Measurements from ENCODE around the gene ENTPD2. TPM values are rescaled to one million over a fixed set of nuclear protein-coding genes. Genes with fewer than 3 reads are reported as not detected.
A peak's percentile ranks its signal among the peaks of the same experiment; 100 is the strongest.

ENTPD2 gene
- total RNA-seq, 1 experiment from 2014 or later, result 9.0 TPM

- intact Hi-C loops (cut with micrococcal nuclease; ENCODE audit: unreplicated experiment), result no loop called here
- Histone ChIP-seq H4K20me1 (ENCODE audit: insufficient read depth) (no peaks in the 10 kb centered on the region), H3K79me2 (ENCODE audit: low read depth) (peaks cover 4% of the 10 kb centered on the region; the same call in 1 of the 2 replicates), H3F3A (ENCODE audit: insufficient read depth, low read depth) (peaks cover 28% of the 10 kb centered on the region), H3K4me3 (no peak overlapping the region), H3K27ac (no peak overlapping the region), H3K4me1 (replicated peaks; ENCODE audit: insufficient read depth) (peaks cover 29% of the 10 kb centered on the region), H3K9me3 (ENCODE audit: insufficient read depth, low read depth) (no peaks in the 10 kb centered on the region), H3K27me3 (ENCODE audit: insufficient read depth, low read depth) (no peaks in the 10 kb centered on the region), H3K36me3 (ENCODE audit: low read depth) (no peaks in the 10 kb centered on the region), H3K4me2 (no peak overlapping the region), H3K9me2 (ENCODE audit: insufficient read depth) (no peaks in the 10 kb centered on the region), H2AFZ (no peak overlapping the region)
- BruUV-seq (replicated peaks), result no TSS peak
- ChIA-PET CTCF (interaction anchor here (1.1 kb wide), 1 partner anchor 15 kb away, joined by 4 read pairs; no protein-coding TSS in a partner anchor), POLR2A (ENCODE audit: unreplicated experiment) (no interaction called here)
- TF ChIP-seq, protein P1, sequence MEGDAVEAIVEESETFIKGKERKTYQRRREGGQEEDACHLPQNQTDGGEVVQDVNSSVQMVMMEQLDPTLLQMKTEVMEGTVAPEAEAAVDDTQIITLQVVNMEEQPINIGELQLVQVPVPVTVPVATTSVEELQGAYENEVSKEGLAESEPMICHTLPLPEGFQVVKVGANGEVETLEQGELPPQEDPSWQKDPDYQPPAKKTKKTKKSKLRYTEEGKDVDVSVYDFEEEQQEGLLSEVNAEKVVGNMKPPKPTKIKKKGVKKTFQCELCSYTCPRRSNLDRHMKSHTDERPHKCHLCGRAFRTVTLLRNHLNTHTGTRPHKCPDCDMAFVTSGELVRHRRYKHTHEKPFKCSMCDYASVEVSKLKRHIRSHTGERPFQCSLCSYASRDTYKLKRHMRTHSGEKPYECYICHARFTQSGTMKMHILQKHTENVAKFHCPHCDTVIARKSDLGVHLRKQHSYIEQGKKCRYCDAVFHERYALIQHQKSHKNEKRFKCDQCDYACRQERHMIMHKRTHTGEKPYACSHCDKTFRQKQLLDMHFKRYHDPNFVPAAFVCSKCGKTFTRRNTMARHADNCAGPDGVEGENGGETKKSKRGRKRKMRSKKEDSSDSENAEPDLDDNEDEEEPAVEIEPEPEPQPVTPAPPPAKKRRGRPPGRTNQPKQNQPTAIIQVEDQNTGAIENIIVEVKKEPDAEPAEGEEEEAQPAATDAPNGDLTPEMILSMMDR (conservative IDR thresholded peaks at IDR 0.05), result no peak
- TF ChIP-seq EZH2 (IDR thresholded peaks at IDR 0.05; ENCODE audit: low read depth), result no peak
- DNase-seq, result peak in 1 of 2 experiments; percentile 18
Observed at GRCh38 chr9:137082222-137082924, 28.5 kb upstream of the ENTPD2 start.

DNA sequence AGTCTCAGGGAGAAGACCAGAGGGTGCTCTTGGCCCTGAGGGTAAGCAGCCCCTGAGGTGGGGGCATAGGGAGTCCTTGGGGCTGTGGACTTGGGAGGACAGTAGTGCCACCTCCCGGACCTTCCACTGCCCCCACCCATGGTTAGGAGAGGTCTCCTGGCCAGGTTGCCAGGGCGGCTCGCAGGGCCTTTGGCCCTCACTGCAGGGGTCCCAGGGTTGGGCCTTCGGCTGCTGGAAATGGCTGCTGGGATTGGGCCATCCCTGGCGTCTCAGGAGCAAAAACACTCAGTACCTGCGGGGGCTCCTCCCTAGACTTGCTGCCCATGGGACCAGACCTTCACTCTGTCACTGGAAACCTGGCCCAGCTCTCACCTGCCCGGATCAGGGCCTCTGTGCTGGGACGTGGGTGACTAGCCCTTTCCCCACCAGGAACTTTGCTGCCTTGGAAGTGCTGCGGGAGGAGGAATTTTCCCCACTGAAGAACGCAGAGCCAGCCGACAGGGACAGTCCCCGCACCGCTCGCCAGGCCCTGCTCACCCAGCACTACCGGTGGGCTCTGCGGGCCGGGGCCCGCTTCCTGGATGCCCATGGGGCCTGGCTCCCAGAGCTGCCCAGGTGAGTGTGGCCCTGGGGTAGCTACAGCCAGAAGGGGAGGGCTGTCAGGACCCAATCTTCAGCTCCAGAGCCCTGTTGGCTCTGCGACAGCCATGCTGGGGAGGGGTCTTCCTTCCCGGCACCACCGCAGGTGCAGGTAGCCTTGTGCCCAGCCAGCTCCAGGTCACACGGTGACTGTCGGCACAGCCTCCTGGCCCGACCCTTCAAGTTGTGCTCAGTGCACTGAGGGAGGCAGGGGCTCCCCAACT, 26.6 kb upstream of the ENTPD2 start:
- ChIA-PET CTCF (no interaction called here), POLR2A (ENCODE audit: unreplicated experiment) (no interaction called here)
- Histone ChIP-seq H2AFZ (no peak overlapping the region), H3K4me1 (replicated peaks; ENCODE audit: insufficient read depth) (peaks cover 26% of the 10 kb centered on the region), H3K27me3 (ENCODE audit: insufficient read depth, low read depth) (no peaks in the 10 kb centered on the region), H4K20me1 (ENCODE audit: insufficient read depth) (no peaks in the 10 kb centered on the region), H3K79me2 (ENCODE audit: low read depth) (peaks cover 2% of the 10 kb centered on the region; the same call in 1 of the 2 replicates), H3K4me2 (no peak overlapping the region), H3F3A (ENCODE audit: insufficient read depth, low read depth) (peaks cover 34% of the 10 kb centered on the region), H3K36me3 (ENCODE audit: low read depth) (no peaks in the 10 kb centered on the region), H3K9me2 (ENCODE audit: insufficient read depth) (no peaks in the 10 kb centered on the region), H3K4me3 (no peak overlapping the region), H3K27ac (no peak overlapping the region), H3K9me3 (ENCODE audit: insufficient read depth, low read depth) (no peaks in the 10 kb centered on the region)
- TF ChIP-seq, protein P1 (conservative IDR thresholded peaks at IDR 0.05), result no peak
- TF ChIP-seq EZH2 (IDR thresholded peaks at IDR 0.05; ENCODE audit: low read depth), result no peak
- BruUV-seq (replicated peaks), result no TSS peak
- intact Hi-C loops (cut with micrococcal nuclease; ENCODE audit: unreplicated experiment), result no loop called here
- peak in 1 of 2 experiments; percentile 32 for DNase-seq

GRCh38 chr9:137079401-137079787, 25.5 kb upstream of the ENTPD2 start:
- H3F3A ChIP-seq (ENCODE audit: insufficient read depth, low read depth), result peaks cover 29% of the 10 kb centered on the region
- no peak overlapping the region for H3K4me2 ChIP-seq
- no peak for TF ChIP-seq EZH2 (IDR thresholded peaks at IDR 0.05; ENCODE audit: low read depth)
- TF ChIP-seq, protein P1 (conservative IDR thresholded peaks at IDR 0.05), result no peak
- H3K9me2 ChIP-seq (ENCODE audit: insufficient read depth), result no peaks in the 10 kb centered on the region
- intact Hi-C loops (cut with micrococcal nuclease; ENCODE audit: unreplicated experiment), result no loop called here
- no peaks in the 10 kb centered on the region for H4K20me1 ChIP-seq (ENCODE audit: insufficient read depth)
- BruUV-seq (replicated peaks), result no TSS peak
- H3K36me3 ChIP-seq (ENCODE audit: low read depth), result no peaks in the 10 kb centered on the region
- H3K9me3 ChIP-seq (ENCODE audit: insufficient read depth, low read depth), result no peaks in the 10 kb centered on the region
- H3K4me3 ChIP-seq, result no peak overlapping the region
- no peak overlapping the region for H2AFZ ChIP-seq
- POLR2A ChIA-PET (ENCODE audit: unreplicated experiment), result no interaction called here
- H3K4me1 ChIP-seq (replicated peaks; ENCODE audit: insufficient read depth), result peaks cover 17% of the 10 kb centered on the region
- no peaks in the 10 kb centered on the region for H3K27me3 ChIP-seq (ENCODE audit: insufficient read depth, low read depth)
- no peak overlapping the region for H3K27ac ChIP-seq
- no peaks in the 10 kb centered on the region for H3K79me2 ChIP-seq (ENCODE audit: low read depth)
- CTCF ChIA-PET, result no interaction called here
- DNase-seq, result no peak

All from PC-9 (cell line).